WERI-Rb-1 (cell line): ENCODE data around the gene RFX2.
A peak's percentile ranks its signal among the peaks of the same experiment; 100 is the strongest.

Experiments used
- DNase-seq: peaks from one replicate; pipeline ENCODE4 v3.0.0-alpha.2; 2020
- H3K27ac ChIP-seq: fragments of 250-450 bp; sonication (Bioruptor Pico); 2 replicates; pipeline ENCODE4 v1.5.1; 2020; ENCODE audit warnings: mild to moderate bottlenecking, moderate library complexity
- H3K27me3 ChIP-seq: fragments of 250-450 bp; sonication (Bioruptor Pico); 2 replicates; pipeline ENCODE4 v1.5.1; 2021; ENCODE audit warnings: mild to moderate bottlenecking, low read depth, moderate library complexity; ENCODE audit not compliant: insufficient read depth, severe bottlenecking
- H3K36me3 ChIP-seq: fragments of 250-450 bp; sonication (Bioruptor Pico); 2 replicates; pipeline ENCODE4 v1.5.1; 2020; ENCODE audit warnings: mild to moderate bottlenecking, moderate library complexity
- H3K4me3 ChIP-seq: 2 replicates; pipeline ENCODE4 v1.5.1; 2011; ENCODE audit warnings: low read depth, mild to moderate bottlenecking, control low read depth, low read length
- H3K9me3 ChIP-seq: fragments of 250-450 bp; sonication (Bioruptor Pico); 2 replicates; pipeline ENCODE4 v1.5.1; 2021; ENCODE audit warnings: mild to moderate bottlenecking, moderate library complexity; ENCODE audit not compliant: severe bottlenecking
- TF ChIP-seq, protein P1 (sequence below): IDR thresholded peaks from 2 replicates; pipeline ENCODE4 v1.5.1; 2011; ENCODE audit warnings: low read depth, mild to moderate bottlenecking, control low read depth, inconsistent platforms, low read length

Gene RFX2

GRCh38 chr19:6133231-6133630 is 22.9 kb upstream of the RFX2 start:
- no peak for DNase-seq
- H3K4me3 ChIP-seq, result no peak overlapping the region
- H3K9me3 ChIP-seq, result peaks cover 2% of the 10 kb centered on the region
- TF ChIP-seq, protein P1, sequence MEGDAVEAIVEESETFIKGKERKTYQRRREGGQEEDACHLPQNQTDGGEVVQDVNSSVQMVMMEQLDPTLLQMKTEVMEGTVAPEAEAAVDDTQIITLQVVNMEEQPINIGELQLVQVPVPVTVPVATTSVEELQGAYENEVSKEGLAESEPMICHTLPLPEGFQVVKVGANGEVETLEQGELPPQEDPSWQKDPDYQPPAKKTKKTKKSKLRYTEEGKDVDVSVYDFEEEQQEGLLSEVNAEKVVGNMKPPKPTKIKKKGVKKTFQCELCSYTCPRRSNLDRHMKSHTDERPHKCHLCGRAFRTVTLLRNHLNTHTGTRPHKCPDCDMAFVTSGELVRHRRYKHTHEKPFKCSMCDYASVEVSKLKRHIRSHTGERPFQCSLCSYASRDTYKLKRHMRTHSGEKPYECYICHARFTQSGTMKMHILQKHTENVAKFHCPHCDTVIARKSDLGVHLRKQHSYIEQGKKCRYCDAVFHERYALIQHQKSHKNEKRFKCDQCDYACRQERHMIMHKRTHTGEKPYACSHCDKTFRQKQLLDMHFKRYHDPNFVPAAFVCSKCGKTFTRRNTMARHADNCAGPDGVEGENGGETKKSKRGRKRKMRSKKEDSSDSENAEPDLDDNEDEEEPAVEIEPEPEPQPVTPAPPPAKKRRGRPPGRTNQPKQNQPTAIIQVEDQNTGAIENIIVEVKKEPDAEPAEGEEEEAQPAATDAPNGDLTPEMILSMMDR, result no peak
- H3K27me3 ChIP-seq, result no peaks in the 10 kb centered on the region
- no peak overlapping the region for H3K27ac ChIP-seq
- no peaks in the 10 kb centered on the region for H3K36me3 ChIP-seq

DNA sequence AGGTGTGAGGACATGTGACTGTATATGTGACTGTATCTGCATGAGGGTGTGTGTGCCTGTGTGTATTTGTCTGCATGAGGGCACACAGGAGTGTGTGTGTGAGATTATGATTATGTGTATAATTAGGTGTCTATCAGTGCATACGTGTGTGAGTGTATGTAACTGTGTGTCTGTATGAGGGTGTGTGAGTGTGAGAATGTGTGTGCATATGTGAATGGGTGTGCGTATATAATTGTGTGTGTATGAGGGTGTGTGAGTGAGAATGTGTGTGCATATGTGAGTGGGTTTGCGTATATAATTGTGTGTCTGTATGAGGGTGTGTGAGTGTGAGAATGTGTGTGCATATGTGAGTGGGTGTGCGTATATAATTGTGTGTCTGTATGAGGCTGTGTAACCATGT is 22.2 kb upstream of the RFX2 start:
- DNase-seq, result no peak
- Histone ChIP-seq H3K27ac (no peak overlapping the region), H3K27me3 (no peaks in the 10 kb centered on the region), H3K36me3 (no peaks in the 10 kb centered on the region), H3K9me3 (peaks cover 8% of the 10 kb centered on the region), H3K4me3 (no peak overlapping the region)
- TF ChIP-seq, protein P1, result no peak

DNA sequence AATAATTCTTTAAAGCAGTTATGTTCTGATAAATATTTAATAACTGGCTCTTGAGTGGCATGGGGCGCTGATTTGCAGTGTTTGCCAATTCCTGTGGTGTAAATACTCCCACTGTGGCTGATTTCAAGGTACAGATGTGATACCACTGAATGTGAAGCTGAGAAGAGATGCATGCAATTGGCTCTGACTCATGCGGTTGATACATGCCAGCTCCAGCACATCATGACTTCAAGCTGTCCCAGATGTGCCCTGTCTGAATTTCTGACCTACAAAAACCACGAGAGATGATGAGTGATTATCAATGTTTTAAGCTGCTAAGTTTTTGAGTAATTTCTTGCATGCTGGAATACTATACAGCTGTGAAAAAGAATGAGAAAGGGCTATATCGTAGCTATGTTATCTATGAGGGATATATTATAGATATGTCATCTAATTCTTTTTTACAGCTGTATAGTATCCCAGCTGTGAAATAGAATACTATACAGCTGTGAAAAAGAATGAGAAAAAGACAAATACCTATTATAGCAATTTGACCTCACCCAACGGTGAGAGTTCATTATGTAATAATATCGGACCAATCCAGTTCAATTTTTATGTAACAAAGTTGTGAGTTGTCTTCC is 17.5 kb upstream of the RFX2 start:
- H3K9me3 ChIP-seq, result peaks cover 11% of the 10 kb centered on the region
- H3K27ac ChIP-seq, result no peak overlapping the region
- no peak overlapping the region for H3K4me3 ChIP-seq
- TF ChIP-seq, protein P1, result no peak
- no peaks in the 10 kb centered on the region for H3K27me3 ChIP-seq
- DNase-seq, result no peak
- H3K36me3 ChIP-seq, result no peaks in the 10 kb centered on the region

- no peak overlapping the region for H3K27ac ChIP-seq
- TF ChIP-seq, protein P1, result peak; percentile 67
- no peak overlapping the region for H3K4me3 ChIP-seq
- H3K27me3 ChIP-seq, result no peaks in the 10 kb centered on the region
- peak; percentile 41 for DNase-seq
- peaks cover 11% of the 10 kb centered on the region for H3K9me3 ChIP-seq
- no peaks in the 10 kb centered on the region for H3K36me3 ChIP-seq
These were observed 16.2 kb upstream of the RFX2 start for GRCh38 chr19:6126335-6126974.

GRCh38 chr19:6125571-6125989 is 15.3 kb upstream of the RFX2 start:
- DNase-seq, result peak; percentile 65
- TF ChIP-seq, protein P1, result peak; percentile 97
- H3K36me3 ChIP-seq, result no peaks in the 10 kb centered on the region

DNA sequence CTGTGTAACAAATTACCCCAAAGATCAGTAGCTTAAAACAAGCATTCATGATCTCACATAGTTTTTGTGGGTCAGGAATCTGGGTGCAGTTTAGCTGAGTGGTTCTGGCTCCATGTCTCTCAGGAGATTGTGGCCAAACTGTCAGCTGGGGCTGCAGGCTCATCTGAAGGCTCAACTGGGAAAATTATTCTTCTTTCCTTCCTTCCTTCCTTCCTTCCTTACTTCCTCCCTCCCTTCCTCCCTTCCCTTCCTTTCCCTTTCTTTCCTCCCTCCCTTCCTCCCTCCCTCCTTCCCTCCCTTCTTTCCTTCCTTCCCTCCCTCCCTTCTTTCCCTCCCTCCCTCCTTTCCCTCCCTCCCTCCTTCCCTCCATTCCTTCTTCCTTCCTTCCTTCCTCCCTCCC is 8.7 kb upstream of the RFX2 start:
- H3K36me3 ChIP-seq, result no peaks in the 10 kb centered on the region
- DNase-seq, result no peak
- TF ChIP-seq, protein P1, result no peak

More at GRCh38 chr19:6125571-6125989, 15.3 kb upstream of the RFX2 start:
- Histone ChIP-seq H3K4me3 (no peak overlapping the region), H3K27ac (no peak overlapping the region), H3K27me3 (no peaks in the 10 kb centered on the region), H3K9me3 (peaks cover 11% of the 10 kb centered on the region)

More for the DNA sequence above, 8.7 kb upstream of the RFX2 start:
- Histone ChIP-seq H3K27ac (no peak overlapping the region), H3K4me3 (no peak overlapping the region), H3K27me3 (no peaks in the 10 kb centered on the region), H3K9me3 (no peaks in the 10 kb centered on the region)
